ENCODE data around the gene CHST3.

DNA sequence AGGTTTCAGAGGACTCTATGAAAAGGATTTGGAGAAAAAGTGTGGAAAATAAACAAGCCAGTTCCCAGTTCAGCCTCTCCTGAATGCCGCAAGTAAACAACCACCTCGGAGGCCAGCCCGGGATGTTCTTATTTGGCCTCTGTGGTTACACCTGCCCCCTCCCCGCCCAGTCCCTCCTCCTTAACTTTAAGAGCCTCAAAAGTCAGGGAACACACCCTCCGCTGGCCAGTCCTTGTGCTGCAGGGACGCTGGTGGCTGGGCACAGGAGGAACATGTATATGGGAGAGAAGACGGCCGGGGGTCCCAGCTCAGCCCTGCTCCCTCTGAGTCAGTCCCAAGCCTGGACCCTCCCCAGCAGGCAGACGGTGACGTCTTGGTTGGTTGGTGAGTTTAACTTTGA lies 6.1 kb downstream of the CHST3 start:
- TF ChIP-seq CTCF (optimal IDR thresholded peaks at IDR 0.05 in 1 of 3, IDR thresholded peaks at IDR 0.05 in 1 of 3, conservative IDR thresholded peaks at IDR 0.05 in 1 of 3; ENCODE audit: extremely low read depth in 1 of 3, insufficient read depth in 2 of 3, low read length in 3 of 3) (peak in 1 of 3 experiments; percentile 21), EZH2 (IDR thresholded peaks at IDR 0.05; ENCODE audit: low read length) (no peak)

Data from keratinocyte (primary cell).